ENCODE data around the gene DUS3L.
A peak's percentile ranks its signal among the peaks of the same experiment; 100 is the strongest.
"Not testable (repeated sequence)": the region's sequence is repeated elsewhere in the genome, so short reads cannot be mapped to it uniquely, and the experiment has no call there.

Gene DUS3L

DNA sequence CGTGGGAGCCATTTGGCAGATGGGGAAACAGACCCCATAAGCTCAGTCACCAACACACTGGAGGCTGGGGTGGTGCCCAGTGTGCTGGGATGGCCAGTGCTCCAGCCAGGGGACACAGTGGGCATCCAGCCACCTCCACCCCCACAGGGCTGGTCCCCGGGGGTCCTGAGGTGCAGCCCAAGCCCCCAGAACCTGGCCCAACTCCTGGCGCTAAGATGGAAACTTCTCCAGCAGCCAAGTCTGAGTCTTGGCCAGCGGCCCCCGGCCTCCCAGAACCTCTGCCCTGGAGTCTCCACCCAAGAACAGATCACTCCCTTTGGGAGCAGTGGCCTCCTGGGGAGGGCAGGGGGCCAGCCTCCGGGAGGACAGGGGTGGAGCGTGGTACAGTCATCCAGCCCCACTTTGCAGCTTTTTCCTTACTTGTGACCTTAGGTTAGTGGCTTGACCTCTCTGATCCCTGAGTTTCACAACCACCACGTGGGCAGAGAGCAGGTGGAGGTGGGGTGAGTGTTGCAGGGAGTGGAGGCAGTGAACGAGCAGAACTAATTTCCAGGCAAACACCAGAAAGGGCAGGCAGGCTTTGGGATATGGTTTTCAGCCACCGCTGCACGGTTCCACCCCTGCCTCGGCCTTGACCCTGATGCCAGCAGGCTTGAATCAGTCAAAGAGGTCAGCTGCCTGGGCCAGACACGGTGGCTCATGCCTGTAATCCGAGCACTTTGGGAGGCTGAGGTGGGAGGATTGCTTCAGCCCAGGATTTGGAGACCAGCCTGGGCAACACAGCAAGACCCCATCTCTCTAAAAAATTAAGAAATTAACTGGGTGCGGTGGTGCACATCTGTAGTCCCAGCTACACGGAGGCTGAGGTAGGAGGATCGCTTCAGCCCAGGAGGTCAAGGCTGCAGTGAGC is 9.7 kb upstream of the DUS3L start:
- no peak for DNase-seq (ENCODE audit: low read depth, low spot score)

DNA sequence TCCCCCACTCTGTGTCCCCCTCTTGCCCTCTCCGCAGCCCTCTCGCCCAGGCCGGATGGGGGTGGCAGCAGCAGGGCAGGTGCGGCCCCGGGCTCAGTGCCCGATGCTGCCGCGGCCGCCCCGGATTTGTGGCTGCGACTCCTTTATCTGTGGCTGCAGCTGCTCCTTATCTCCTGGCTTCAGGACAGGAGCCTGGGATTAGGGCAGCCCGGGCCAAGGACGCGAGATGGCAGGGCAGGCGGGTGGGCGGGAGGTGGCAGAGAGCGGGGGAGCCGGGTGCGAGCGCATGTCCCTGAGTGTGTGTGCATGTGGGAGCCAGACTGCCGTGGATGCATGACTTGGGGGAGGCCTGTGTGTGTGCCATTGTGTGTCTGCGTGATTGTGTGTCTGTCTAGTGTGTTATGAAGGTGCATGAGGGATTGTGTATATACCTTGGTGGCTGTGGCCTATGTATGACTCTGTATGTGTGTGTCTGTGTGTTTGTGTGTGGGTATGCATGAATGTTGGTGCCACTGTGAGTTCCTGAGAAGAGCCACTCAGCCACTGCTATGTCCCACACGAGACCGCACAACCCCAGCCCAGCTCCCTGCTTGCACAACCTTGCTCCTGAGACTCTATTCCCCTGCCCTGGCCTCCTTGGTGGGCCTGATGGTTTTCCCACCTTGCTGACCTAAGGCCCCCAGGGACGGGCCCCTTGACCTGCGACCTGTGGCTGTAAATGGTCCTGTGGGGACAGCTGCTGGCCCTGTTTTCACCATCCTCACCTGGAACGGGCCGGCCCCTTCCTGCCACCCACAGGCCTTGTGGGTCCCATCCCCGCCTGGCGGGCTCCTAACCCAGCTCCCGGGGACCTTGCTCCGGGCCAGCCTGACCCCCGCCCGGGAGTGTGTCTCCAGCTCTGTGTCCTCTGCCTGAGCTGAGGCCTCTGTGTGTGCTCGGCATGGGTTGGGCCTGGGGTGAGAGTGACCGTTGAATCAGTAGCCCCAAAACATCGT is 8.6 kb upstream of the DUS3L start:
- DNase-seq (ENCODE audit: low read depth, low spot score): no peak

DNA sequence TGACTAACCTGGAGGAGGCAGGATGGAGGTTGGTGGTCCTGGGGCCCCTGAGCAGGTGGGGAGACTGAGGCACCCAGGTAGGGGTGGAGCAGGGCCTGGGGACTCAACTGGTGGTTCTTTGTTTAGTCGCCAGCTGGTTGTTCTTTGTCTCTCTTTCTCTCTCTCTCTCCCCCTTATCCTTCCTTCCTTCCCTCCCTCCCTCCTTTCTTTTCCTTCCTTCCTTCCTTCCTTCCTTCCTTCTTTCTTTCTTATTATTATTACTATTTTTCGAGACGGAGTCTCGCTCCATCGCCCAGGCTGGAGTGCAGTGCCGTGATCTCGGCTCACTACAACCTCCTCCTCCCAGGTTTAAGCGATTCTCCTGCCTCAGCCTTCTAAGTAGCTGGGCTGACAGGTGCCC is 7.3 kb upstream of the DUS3L start:
- DNase-seq (ENCODE audit: low read depth, low spot score): no peak

DNA sequence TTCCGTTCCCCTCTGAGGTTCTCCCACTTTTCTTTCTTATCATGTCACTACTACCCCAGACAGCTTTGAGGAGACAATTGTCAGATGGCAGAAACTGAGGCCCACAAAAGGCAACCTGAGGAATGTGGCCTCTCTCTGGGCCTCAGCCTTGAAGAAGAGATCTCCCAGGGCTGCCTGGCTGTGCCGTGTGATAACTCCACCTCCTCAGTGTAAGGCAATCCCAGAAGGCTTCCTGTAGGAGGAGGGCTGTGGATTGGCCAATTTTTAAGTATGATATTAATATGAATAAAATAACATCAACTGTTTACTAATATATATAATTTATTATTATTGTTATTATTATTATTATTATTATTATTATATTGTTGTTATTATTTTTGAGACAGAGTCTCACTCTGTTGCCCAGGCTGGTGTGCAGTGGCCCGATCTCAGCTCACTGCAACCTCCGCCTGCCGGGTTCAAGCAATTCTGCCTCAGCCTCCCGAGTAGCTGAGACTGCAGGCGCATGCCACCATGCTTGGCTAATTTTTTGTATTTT is 4.5 kb upstream of the DUS3L start:
- no peak for DNase-seq (ENCODE audit: low read depth, low spot score)

DNA sequence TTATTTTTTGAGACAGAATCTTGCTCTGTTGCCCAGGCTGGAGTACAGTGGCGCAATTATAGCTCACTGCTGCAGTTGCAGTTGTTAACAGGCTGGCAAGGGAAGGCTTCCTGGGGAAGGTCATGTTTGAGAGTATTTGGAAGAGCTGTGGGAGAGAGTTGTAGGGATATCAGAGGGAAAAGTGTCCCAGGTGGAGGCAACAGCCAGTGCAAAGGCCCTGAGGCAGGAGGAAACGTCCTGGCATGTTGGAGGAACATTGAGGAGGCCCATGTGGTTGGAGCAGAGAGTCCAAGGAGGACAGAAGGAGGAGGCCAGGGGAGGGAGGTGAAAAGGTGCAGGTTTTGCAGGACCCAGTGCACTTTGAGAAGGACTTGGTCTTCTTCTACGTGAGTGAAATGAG is 2.2 kb upstream of the DUS3L start:
- no peak for DNase-seq (ENCODE audit: low read depth, low spot score)

DNA sequence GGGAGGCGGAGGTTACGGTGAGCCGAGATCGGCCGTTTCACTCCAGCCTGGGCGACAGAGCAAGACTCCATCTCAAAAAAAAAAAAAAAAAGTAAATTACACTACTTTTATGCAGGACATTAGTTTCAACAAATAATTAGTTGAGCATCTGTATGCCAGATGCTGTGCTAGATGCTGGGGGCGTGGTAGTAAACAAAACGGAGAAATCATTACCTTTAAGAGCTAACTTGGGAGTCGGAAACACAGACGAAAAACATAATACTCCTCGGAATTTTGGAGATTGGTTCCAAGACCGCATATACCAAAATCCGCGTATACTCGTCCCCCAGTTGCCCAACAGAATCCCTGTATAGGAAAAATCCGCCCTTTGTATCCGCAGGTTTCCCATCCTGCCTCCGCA is 1.3 kb upstream of the DUS3L start:
- DNase-seq (ENCODE audit: low read depth, low spot score): no peak

DNA sequence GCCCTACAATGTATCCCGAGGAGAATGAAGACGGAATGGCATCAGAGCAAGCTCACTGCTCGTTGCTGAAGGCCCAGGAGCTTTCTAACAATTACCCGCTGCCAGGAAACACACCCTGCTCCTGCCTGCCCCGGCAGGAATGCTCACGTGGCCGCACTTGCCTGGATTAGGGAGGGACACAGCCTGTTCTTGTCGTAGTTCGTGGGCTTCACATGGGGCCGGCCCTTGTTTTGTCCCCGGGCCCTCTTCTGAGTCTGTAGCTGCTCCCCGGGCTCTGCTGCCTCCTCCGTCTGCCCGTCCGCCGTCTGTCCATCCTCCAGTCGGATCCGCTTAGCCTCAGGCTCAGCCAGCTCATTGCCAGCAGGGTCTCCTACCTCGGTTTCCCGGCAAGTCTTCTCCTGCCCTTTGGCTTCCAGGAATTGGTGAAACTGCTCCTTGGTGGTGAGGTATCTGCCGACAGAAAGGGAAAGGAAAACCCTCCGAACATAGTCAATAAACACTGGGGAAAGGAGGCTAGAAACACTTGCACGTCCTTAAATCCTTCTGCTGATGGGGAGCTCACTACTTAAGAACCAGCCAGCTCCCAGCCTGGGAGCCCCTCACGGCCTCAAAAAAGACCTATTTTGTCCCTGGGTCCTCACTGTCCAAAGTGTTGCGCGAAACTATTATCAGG is 941 bp downstream of the DUS3L start:
- DNase-seq (ENCODE audit: low read depth, low spot score): no peak

DNA sequence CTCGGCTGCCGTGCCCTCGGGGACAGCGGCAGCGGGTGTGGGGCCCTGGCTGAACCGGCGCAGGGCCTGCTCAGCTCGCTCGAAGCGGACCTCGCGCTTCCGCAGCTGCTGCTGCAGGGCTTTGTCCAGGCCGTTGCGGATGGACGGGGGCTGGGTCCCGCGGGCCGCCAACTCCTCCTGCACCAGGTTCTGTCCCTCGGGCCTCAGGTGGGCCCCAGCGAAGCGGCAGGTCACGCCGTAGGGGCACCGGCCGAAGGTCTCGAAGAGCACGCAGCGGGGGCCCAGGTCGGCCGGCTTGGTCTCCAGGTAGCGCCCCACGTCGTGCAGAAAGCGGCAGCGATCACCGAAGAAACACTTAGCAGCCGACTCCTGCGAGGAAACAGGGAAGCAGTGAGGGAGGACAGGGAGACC is 1.6 kb downstream of the DUS3L start:
- DNase-seq (ENCODE audit: low read depth, low spot score): no peak

DNA sequence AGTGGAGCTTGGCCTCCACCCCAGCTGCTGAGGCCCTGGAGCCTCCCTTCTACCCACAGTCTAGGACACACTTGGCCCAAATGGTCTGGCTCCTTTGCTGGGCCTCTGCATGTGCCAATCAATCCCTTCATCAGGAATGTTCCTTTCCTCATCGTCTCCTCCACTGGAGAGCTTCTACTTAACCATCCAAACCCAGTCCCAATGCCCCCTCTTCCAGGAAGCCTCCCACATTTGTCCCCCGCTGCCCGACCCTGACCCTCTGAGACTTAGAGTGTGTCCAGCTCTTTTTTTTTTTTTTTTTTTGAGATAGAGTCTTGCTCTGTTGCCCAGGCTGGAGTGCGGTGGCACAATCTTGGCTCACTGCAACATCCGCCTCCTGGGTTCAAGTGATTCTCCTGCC is 2.5 kb downstream of the DUS3L start:
- DNase-seq (ENCODE audit: low read depth, low spot score): no peak

DNA sequence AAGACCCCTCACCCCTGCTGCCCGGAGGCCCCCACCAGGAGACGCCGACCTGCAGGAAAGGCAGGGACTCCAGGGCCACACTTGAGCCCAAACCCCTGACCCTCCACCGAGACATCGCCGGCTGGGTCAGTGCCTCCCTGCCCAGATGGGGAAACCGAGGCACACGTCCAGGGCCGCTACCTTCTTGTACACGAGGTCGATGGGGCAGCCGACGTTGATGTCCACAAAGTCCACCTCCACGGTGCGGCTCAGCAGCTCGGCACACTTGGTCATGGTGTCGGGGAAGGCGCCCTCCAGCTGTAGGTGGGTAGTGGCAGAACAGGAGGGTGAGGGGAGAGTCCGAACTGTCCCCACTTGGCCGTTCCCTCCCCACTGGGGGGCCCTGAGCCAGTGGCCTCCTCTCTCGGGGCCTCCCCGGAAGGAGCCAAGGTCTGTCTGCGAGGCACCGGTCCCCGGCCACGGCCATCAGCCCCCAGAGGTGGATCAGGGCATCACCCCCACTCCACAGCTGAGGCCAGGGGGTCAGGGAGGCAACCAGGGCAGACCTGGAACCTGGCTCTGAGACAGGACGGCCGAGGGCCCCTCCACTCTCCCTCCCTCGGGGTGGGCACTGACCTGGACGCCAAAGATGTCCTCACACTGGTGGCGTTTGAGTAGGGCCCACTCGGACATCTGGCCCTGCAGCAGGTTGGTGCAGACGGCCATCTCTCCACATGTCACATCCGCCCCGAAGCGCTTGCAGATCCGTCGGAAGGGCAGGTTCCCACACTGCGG is 3.4 kb downstream of the DUS3L start:
- DNase-seq (ENCODE audit: low read depth, low spot score): no peak

DNA sequence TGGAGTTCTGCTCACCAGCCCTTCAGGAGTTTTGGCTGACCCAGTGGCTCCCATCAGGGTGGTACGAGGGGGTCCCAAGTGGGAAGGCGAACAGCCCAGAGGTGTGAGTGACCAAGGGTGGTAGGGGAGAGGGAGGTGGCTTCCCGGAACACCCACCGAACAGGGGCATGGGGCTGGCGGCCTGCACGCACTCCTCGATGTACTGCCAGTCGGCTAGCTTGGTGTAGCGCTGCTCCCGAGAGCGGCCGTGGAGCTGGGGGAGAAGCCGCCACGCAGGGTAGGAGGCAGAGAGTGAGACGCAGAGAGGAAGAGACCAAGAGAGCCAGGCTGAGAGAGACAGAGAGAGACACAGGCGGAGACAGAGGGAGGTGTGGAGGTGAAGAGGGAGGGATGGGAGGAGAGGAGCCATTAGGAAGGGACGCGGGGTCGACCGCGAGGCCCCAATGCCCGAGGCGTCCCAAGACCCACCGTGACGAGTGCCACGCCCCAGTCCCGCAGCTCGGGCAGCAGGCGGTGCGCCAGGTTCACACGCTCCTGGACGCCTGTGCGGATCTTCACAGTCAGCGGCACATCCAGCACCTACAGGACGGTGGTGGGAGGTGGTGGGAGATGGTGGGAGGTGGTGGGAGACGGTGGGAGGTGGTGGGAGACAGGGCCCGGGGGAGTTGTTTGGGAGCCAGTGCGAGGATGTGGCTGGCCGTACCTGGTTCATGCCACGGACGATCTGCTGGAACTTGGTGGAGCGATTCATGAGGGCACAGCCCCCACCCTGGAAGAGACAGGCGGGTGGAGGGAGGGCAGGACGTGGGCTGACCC is 4.2 kb downstream of the DUS3L start:
- DNase-seq (ENCODE audit: low read depth, low spot score): no peak

DNA sequence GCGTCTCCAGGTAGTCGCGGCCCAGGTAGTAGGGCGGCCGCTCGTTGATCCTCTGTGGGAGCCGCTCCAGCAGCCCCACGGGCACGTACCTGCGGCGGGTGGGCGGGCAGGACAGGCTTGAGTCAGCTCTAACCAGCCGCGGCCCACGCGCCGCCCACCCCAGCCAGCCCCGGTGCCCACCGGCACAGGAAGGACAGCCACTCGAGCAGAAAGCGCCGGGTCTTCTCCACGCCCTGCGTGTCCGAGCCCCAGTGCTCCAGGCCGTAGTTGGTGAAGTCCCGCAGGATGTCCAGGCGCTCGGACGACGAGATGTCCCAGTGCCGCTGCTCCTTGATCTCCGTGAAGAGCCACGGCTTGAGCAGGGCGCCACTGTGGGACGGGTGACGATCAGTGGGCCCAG is 5.5 kb downstream of the DUS3L start:
- DNase-seq (ENCODE audit: low read depth, low spot score): no peak

DNA sequence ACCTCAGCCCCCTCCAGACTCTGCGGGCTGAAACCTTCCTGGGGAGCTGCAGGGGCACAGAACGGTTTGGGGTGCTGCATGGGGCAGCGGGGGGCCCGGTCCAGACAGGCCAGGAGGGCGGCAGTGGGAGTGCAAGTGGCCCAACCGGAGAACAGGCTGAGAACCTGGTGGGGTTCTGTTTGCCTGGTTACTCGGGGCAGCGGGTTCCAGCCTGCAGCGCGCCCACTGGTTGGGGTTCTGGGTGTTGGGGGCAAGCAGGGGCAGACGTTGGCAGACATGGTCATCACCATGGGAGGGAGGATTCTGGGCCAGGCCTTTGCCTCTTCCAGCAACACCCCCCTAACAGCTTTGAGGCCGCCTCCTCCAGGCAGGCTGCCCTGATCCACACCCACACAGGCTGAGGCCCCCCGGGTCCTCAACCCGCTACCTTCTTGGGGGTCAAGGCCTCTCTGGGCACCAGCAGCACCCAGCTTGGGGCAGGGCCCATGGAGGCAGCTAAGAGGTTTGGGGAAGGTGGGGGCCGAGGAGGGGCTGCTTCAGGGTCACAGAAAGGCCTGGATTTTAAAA is 6.3 kb downstream of the DUS3L start, which contains the start of gene PRR22:
Gene PRR22 (minus strand): TSS at position 166 of the 567 bp plus-strand sequence. CDS start 86 bp downstream, at position 80.
- DNase-seq (ENCODE audit: low read depth, low spot score): no peak

DNA sequence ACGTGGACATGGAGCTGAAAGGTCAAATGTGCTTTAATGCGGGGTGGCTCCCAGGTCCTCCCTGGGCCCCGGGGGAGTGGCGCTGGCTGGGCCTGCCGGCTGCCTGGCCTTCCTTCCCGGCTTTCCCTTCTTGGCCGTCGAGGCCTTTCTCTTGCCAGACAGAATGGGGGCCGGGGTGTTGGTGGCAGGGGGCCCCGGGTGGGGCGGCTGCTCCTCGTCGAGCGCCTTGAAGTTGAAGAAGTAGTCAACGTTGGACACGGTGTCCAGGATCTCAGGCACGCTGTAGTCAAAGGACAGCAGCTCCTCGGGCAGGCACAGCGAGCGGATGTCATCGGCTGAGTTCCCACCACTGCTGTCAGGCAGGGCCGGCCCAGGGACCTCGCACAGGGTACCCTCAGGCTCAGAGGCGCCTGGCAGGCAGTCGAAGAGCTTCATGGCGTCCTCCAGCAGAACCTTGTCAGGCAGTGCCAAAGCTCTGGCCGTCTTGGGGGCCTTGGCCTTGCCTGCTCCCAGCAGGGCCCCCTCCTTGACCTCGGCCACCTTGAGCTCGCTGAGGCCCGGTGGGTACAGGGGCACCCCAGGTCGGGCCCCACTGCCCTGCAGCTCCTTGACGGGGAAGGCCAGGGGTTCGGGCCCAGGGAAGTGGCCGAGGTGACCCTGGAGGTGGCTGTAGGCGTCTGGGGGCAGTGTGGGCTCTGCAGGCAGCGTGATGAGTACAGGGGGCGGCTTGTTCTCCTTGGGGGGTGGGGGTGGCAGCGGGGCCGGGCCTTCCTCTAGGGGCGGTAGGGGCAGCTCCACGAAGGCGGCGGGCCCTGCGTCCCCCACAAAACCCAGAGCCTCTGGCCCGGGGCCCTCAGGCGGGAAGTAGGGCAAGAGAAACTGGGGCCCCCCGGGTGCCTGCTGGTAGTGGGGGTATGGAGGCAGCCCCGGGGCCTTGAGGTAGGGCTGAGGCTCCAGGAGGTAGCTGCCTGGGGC is 7.7 kb downstream of the DUS3L start:
- DNase-seq (ENCODE audit: low read depth, low spot score): no peak

DNA sequence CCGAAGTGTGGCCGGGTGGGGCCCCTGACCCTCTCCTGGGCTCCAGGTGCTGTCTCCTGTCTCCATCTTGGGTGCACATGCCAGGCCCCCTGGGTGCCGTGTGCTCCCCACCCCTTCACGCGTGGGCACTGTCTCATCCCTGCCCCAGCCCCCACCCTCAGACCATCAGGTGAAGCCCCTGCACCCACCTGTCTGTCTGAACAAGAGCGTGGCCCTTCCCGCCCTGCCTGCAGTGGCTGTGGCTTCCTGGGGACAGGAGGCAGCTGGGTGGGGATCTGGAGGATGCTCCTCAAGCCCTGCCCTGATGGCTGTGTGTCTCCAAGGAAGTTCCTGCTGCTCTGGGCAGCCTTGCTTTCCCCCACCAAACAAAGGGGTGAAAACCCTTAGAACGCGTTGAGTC is 8.6 kb downstream of the DUS3L start:
- no peak for DNase-seq (ENCODE audit: low read depth, low spot score)

DNA sequence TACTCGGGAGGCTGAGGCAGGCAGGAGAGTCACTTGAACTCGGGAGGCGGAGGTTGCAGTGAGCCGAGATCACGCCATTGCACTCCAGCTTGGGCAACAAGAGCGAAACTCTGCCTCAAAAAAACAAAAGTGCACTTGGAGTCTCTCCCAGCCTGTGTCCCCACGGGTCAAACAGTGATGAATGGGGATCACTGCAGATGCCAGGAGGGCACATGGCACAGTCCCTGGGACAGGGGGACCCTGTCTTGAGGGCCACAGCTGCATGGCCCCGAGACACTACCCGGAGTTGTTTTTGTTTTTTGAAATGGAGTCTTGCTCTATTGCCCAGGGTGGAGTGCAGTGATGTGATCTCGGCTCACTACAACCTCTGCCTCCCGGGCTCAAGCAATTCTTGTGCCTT is 10.0 kb downstream of the DUS3L start:
- DNase-seq (ENCODE audit: low read depth, low spot score): not testable (repeated sequence)

DNA sequence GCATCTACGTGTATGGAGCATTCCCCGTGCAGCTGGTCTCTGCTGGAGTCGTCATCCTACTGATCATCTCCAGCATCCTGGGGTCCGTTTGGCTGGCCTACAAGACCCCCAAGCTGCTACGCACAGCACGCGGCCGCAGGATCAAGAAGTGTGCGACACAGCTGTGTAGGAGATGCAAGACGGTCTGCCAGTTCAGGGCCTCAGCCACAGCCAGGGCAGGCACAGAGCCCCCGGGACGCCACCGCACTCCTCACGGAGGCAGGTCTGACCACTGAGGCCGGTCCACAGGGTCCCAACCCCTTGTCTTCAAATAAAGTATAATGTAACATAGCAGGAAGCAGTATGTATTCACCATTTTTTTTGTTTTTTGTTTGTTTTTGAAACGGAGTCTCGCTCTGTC is 12.6 kb downstream of the DUS3L start:
- no peak for DNase-seq (ENCODE audit: low read depth, low spot score)

DNA sequence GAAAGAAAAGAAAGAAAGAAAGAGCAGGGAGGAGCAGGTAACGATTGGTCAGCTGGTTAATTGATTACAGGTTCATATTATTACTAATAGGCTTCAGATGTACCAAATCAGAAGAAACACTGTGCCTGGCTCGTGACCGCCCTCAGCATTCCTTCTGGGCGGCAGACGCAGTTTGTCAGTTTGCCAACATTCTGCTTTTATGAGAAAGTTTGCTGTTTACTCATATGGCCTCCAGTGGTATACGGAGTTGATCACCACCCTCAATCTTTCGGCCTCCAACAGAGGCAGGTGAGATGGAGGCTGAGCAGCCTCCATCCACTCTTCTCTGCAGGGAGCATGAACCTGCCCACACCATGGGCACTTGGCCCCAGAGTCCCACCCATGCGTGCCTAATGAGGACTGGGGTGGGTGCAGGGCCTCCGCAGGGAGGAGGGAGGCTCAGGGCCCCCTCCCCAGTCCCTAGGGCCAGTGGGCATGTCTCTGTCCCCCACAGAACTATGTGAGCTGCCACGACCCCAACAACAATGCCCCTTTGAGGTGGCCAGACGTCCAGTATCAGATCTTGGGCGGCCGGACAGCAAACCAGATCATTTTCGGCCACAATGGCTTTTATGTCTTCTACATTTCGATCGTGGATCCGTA is 15.2 kb downstream of the DUS3L start:
- DNase-seq (ENCODE audit: low read depth, low spot score): peak; percentile 24

Measured in astrocyte of the hippocampus (primary cell).